Spleen (tissue), 7 donors: ENCODE results near the gene HMGN1.

Source experiments
- CTCF ChIP-seq, 11 experiments: fragments of 200-600 bp in 7 of 11; fragments of 450-650 bp in 4 of 11; sonication (generic) in 4 of 11; IDR thresholded peaks in 8 of 11; conservative IDR thresholded peaks in 3 of 11; 1 replicate in 7 of 11; 2 replicates in 4 of 11; pipeline versions ENCODE4 v1.4.0 to v1.8.0; 2016 to 2021; ENCODE audit warnings: antibody characterized with exemption in 11 of 11, inconsistent platforms in 4 of 11, mild to moderate bottlenecking in 1 of 11
- POLR2A ChIP-seq, 3 donors: fragments of 450-650 bp; IDR thresholded peaks; one replicate each; pipeline ENCODE4 v1.5.1; 2017; ENCODE audit warnings: antibody characterized with exemption in 3 of 3, mild to moderate bottlenecking in 1 of 3
- POLR2AphosphoS5 ChIP-seq, 3 donors: sonication (generic); formaldehyde crosslinking; IDR thresholded peaks; one replicate each; pipeline ENCODE4 v1.5.1; 2017; ENCODE audit warnings: antibody characterized with exemption in 3 of 3
- donor health status: DM: no; HTN: no; CAD: no; lungs with moderate emphysema.
- donor health status: DM: no; HTN: no; CAD: no.
- donor health status: DM: no; HTN: no; CAD: no.

- no peak for TF ChIP-seq POLR2AphosphoS5 (IDR thresholded peaks at IDR 0.05)
- no peak for TF ChIP-seq CTCF (IDR thresholded peaks at IDR 0.05 in 8 of 11, conservative IDR thresholded peaks at IDR 0.05 in 3 of 11)
- TF ChIP-seq POLR2A (IDR thresholded peaks at IDR 0.05) = no peak
These were observed 8.2 kb downstream of the HMGN1 start for GRCh38 chr21:39340687-39341086.
